Measurements from ENCODE around the gene FUT6.

The FUT6 gene

GRCh38 chr19:5827342-5827890 lies 12.1 kb downstream of the FUT6 start:
- no peak for DNase-seq

- DNase-seq = no peak
Measured at GRCh38 chr19:5826531-5827341, 12.8 kb downstream of the FUT6 start.

- DNase-seq = no peak
Measured at GRCh38 chr19:5825178-5825577, 14.3 kb downstream of the FUT6 start.

- no peak for DNase-seq
Measured at GRCh38 chr19:5824751-5825150, 14.8 kb downstream of the FUT6 start.

- no peak for DNase-seq
Measured at GRCh38 chr19:5823579-5824281, 15.8 kb downstream of the FUT6 start.

- DNase-seq = no peak
Measured at GRCh38 chr19:5822181-5822844, 17.2 kb downstream of the FUT6 start.

- no peak for DNase-seq
Measured at GRCh38 chr19:5821521-5822180, 17.9 kb downstream of the FUT6 start.

- no peak for DNase-seq
Measured at GRCh38 chr19:5820785-5821184, 18.7 kb downstream of the FUT6 start.

- DNase-seq = no peak
Measured at GRCh38 chr19:5818594-5818993, 20.9 kb downstream of the FUT6 start.

- DNase-seq = no peak
Measured at GRCh38 chr19:5817218-5817617, 22.3 kb downstream of the FUT6 start.

GRCh38 chr19:5814852-5815246 lies 24.7 kb downstream of the FUT6 start:
- DNase-seq = no peak

- DNase-seq = no peak
Measured at GRCh38 chr19:5814123-5814851, 25.2 kb downstream of the FUT6 start.

GRCh38 chr19:5811117-5811516 lies 28.4 kb downstream of the FUT6 start:
- DNase-seq = no peak

- no peak for DNase-seq
Measured at GRCh38 chr19:5809469-5809868, 30.0 kb downstream of the FUT6 start.

GRCh38 chr19:5809053-5809452 lies 30.4 kb downstream of the FUT6 start:
- no peak for DNase-seq

- DNase-seq = no peak
Measured at GRCh38 chr19:5808120-5808816, 31.2 kb downstream of the FUT6 start.

- DNase-seq = no peak
Measured at GRCh38 chr19:5806905-5807304, 32.6 kb downstream of the FUT6 start.

- no peak for DNase-seq
Measured at GRCh38 chr19:5806133-5806489, 33.4 kb downstream of the FUT6 start.

- DNase-seq = peak; percentile 85
Measured at GRCh38 chr19:5805462-5806132, 33.9 kb downstream of the FUT6 start.

GRCh38 chr19:5804516-5805461 lies 34.7 kb downstream of the FUT6 start, which contains the start of gene NRTN:
Gene NRTN, plus strand, starts transcription at chr19:5805067. Its CDS starts 19,099 bp downstream, at chr19:5824166.
- peak; percentile 78 for DNase-seq

Data from activated CD8-positive, alpha-beta memory T cell treated with anti-CD3 and anti-CD28 coated beads for 24 hours (primary cell).